ENCODE measurements around the gene RFTN1. TPM values are rescaled to one million over a fixed set of nuclear protein-coding genes. Genes with fewer than 3 reads are reported as not detected.

Gene RFTN1
- total and polyA plus RNA-seq, 10 of the 15 experiments (the other 5 are each of a cell fraction or from before 2014, with no cell fraction given): 20.6 to 213 (median 147) TPM

DNA sequence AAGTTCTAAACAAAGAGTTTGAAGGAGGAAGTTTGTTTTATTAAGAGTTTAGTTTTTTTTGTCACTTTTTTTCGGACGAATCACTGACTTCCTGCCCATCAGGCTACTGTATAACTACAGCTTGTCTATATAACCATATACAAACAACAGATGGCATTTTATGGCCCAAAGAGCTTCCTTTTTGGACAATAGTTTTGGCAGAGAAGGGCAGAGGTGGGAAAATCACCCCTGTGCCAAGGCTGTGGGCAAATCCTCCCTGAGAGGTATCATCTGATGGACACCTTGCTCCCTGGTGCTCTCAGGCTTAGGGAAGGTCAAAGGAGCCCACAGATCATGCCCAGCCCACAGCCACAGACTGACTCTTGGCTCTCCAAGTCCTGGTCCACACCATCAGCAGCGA, 135.1 kb downstream of the RFTN1 start:
- Histone ChIP-seq H3K36me3 (ENCODE audit: control insufficient read depth in 2 of 2, insufficient read depth in 2 of 2, low read length in 1 of 2) (peaks cover 21 to 23% of the 10 kb centered on the region in 2 experiments), H2AFZ (ENCODE audit: control insufficient read depth, low read depth, low read length) (no peak overlapping the region), H3K9me3 (replicated peaks; ENCODE audit: control insufficient read depth, insufficient read depth, low read length) (peaks cover 9% of the 10 kb centered on the region), H3K4me2 (ENCODE audit: control insufficient read depth, insufficient read depth) (peak overlapping the region; percentile 67), H3K4me3 (no peak overlapping the region), H3K9ac (ENCODE audit: control insufficient read depth, insufficient read depth, low read length) (0 out of 2 replicates have a peak overlapping the region, but pooled peaks have one; percentile 40), H3K4me1 (ENCODE audit: control insufficient read depth, insufficient read depth, low read length) (peaks cover 93% of the 10 kb centered on the region), H3K27me3 (replicated peaks in 1 of 2; ENCODE audit: control insufficient read depth in 2 of 2, insufficient read depth in 2 of 2, low read length in 1 of 2) (no peaks in the 10 kb centered on the region), H3K27ac (ENCODE audit: control insufficient read depth, insufficient read depth) (peak overlapping the region; percentile 88), H4K20me1 (ENCODE audit: control insufficient read depth, insufficient read depth) (no peaks in the 10 kb centered on the region), H3K79me2 (ENCODE audit: control insufficient read depth, insufficient read depth, low read length) (peaks cover 49% of the 10 kb centered on the region)
- ChIA-PET SMC1A (ENCODE audit: uncharacterized antibody, unreplicated experiment) (interaction anchor here (0.8 to 9.9 kb wide), 14 partner anchors 9 to 139 kb away, joined by 3 to 125 read pairs (median 8); partner anchors contain the start of gene RFTN1), CTCF (interaction anchor here (0.6 to 1.9 kb wide), 10 partner anchors 9 to 151 kb away, joined by 3 to 6 read pairs (median 4); no protein-coding TSS in a partner anchor), RAD21 (ENCODE audit: unreplicated experiment) (interaction anchor here (0.6 to 3.7 kb wide), 19 partner anchors 12 to 142 kb away, joined by 3 to 27 read pairs (median 5); no protein-coding TSS in a partner anchor), POLR2A (interaction anchor here (0.6 to 3.6 kb wide), 14 partner anchors 8 to 817 kb away, joined by 3 to 16 read pairs (median 8); partner anchors contain the start of gene RFTN1)
- ATAC-seq: peak; percentile 25
- WGBS (ENCODE audit: insufficient coverage, insufficient replicate concordance, low lambda C conversion rate, missing lambda C conversion rate): 3% methylated on average over 3 of the region's 3 CpGs
- in situ Hi-C loops (cut with MboI): loop anchor here (10.0 kb wide), 1 partner anchor 574 kb away; no protein-coding TSS in a partner anchor
- no TSS peak for BruUV-seq (replicated peaks)
- intact Hi-C loops (cut with micrococcal nuclease; ENCODE audit: unreplicated experiment): no loop called here
- FAIRE-seq: no peak
- no peak for DNase-seq (ENCODE audit: low read depth, low spot score)
- peak; percentile 66 for TF ChIP-seq SMARCA5 (IDR thresholded peaks at IDR 0.05)
- no peak for TF ChIP-seq BRCA1 (IDR thresholded peaks at IDR 0.05; ENCODE audit: low read depth, low read length)
- TF ChIP-seq CBX3 (IDR thresholded peaks at IDR 0.05; ENCODE audit: borderline replicate concordance, low read depth): no peak
- TF ChIP-seq NR2C1 (IDR thresholded peaks at IDR 0.05): no peak
- TF ChIP-seq SPI1 (IDR thresholded peaks at IDR 0.05; ENCODE audit: borderline replicate concordance, insufficient read depth, low read depth, low read length): no peak
- no peak for TF ChIP-seq KAT2A (conservative IDR thresholded peaks at IDR 0.05; ENCODE audit: control insufficient read depth, low read depth, low read length)
- TF ChIP-seq RFX5 (IDR thresholded peaks at IDR 0.05; ENCODE audit: low read depth, low read length): no peak
- no peak for TF ChIP-seq HDAC2 (IDR thresholded peaks at IDR 0.05)
- TF ChIP-seq, protein P1, sequence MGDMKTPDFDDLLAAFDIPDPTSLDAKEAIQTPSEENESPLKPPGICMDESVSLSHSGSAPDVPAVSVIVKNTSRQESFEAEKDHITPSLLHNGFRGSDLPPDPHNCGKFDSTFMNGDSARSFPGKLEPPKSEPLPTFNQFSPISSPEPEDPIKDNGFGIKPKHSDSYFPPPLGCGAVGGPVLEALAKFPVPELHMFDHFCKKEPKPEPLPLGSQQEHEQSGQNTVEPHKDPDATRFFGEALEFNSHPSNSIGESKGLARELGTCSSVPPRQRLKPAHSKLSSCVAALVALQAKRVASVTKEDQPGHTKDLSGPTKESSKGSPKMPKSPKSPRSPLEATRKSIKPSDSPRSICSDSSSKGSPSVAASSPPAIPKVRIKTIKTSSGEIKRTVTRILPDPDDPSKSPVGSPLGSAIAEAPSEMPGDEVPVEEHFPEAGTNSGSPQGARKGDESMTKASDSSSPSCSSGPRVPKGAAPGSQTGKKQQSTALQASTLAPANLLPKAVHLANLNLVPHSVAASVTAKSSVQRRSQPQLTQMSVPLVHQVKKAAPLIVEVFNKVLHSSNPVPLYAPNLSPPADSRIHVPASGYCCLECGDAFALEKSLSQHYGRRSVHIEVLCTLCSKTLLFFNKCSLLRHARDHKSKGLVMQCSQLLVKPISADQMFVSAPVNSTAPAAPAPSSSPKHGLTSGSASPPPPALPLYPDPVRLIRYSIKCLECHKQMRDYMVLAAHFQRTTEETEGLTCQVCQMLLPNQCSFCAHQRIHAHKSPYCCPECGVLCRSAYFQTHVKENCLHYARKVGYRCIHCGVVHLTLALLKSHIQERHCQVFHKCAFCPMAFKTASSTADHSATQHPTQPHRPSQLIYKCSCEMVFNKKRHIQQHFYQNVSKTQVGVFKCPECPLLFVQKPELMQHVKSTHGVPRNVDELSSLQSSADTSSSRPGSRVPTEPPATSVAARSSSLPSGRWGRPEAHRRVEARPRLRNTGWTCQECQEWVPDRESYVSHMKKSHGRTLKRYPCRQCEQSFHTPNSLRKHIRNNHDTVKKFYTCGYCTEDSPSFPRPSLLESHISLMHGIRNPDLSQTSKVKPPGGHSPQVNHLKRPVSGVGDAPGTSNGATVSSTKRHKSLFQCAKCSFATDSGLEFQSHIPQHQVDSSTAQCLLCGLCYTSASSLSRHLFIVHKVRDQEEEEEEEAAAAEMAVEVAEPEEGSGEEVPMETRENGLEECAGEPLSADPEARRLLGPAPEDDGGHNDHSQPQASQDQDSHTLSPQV (IDR thresholded peaks at IDR 0.05): no peak
- TF ChIP-seq HDGF (IDR thresholded peaks at IDR 0.05): no peak
- TF ChIP-seq FOS (IDR thresholded peaks at IDR 0.05; ENCODE audit: borderline replicate concordance, extremely low read depth, insufficient read length): no peak
- no peak for TF ChIP-seq CEBPB (IDR thresholded peaks at IDR 0.05; ENCODE audit: borderline replicate concordance in 1 of 2, low read depth in 2 of 2, low read length in 2 of 2)
- TF ChIP-seq, protein P2, sequence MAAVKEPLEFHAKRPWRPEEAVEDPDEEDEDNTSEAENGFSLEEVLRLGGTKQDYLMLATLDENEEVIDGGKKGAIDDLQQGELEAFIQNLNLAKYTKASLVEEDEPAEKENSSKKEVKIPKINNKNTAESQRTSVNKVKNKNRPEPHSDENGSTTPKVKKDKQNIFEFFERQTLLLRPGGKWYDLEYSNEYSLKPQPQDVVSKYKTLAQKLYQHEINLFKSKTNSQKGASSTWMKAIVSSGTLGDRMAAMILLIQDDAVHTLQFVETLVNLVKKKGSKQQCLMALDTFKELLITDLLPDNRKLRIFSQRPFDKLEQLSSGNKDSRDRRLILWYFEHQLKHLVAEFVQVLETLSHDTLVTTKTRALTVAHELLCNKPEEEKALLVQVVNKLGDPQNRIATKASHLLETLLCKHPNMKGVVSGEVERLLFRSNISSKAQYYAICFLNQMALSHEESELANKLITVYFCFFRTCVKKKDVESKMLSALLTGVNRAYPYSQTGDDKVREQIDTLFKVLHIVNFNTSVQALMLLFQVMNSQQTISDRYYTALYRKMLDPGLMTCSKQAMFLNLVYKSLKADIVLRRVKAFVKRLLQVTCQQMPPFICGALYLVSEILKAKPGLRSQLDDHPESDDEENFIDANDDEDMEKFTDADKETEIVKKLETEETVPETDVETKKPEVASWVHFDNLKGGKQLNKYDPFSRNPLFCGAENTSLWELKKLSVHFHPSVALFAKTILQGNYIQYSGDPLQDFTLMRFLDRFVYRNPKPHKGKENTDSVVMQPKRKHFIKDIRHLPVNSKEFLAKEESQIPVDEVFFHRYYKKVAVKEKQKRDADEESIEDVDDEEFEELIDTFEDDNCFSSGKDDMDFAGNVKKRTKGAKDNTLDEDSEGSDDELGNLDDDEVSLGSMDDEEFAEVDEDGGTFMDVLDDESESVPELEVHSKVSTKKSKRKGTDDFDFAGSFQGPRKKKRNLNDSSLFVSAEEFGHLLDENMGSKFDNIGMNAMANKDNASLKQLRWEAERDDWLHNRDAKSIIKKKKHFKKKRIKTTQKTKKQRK (IDR thresholded peaks at IDR 0.05; ENCODE audit: low read depth, low read length): no peak
- TF ChIP-seq EED (IDR thresholded peaks at IDR 0.05; ENCODE audit: low read depth): no peak
- TF ChIP-seq RELB (IDR thresholded peaks at IDR 0.05; ENCODE audit: low read depth): no peak
- no peak for TF ChIP-seq TCF7 (IDR thresholded peaks at IDR 0.05; ENCODE audit: borderline replicate concordance)
